GM12878 (cell line): ENCODE data around the gene SYNGR3.

ENCODE experiments used
- LARP7 ChIP-seq: fragments of 450-650 bp; IDR thresholded peaks from 2 replicates; pipeline ENCODE4 v1.6.1; 2017; ENCODE audit warnings: mild to moderate bottlenecking
- POLR2A ChIP-seq: IDR thresholded peaks from 2 replicates; pipeline ENCODE4 v1.6.1; 2011; ENCODE audit warnings: low read depth, mild to moderate bottlenecking, low read length
- ZBED1 ChIP-seq: IDR thresholded peaks from 2 replicates; pipeline ENCODE4 v1.6.1; 2016; ENCODE audit warnings: borderline replicate concordance

DNA sequence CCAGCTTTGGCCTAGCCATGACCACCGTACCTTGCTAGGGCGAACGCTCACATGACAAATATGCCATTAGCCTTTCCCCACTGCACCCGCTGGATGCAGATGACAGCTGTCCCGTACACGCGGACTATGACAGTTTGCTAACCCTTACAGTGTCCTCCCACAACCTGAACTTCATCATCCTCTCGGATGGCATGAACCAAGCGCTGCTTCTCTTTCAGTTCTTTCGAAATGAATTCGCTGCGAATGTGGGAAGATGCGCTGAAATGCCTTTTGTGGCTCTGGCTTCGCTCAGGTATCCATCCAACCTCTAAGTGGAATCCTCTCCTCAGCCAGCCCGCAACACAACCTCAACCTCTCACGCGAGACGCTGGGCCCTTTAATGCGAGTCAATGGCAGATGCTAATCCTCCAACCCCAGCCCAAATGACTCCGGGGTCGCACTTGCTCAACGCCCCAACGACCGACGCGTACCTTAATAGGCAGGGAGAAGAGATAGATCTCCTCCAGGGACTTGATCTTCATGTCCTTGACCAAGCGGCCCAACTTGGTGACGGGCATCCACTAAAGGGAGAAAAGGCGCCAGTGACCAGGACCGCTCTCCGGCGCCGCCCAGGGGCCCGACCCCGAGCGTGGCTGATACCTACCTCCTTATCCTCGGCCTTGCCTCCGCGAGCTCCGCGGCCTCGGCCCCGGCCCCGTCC is 25.8 kb upstream of the SYNGR3 start:
- no peak; the same call in 1 of the 2 replicates for TF ChIP-seq ZBED1
- no peak for TF ChIP-seq LARP7
- TF ChIP-seq POLR2A, result peak; percentile 69
